SK-N-SH treated with all-trans-retinoic acid at 6 μM for 48 hours (cell line): Measurements from ENCODE around the gene KCNMA1.

ENCODE experiments used
- ATAC-seq: fragments of 200-7000 bp; cut with Tn5 transposase; 3 replicates; pipeline ENCODE4 v1.9.1; 2020; ENCODE audit warnings: mild to moderate bottlenecking, moderate library complexity
- ARNTL ChIP-seq: fragments of 450-650 bp; formaldehyde crosslinking; IDR thresholded peaks from 2 replicates; pipeline ENCODE4 v1.5.0; 2020; ENCODE audit warnings: low read depth, mild to moderate bottlenecking, moderate library complexity, borderline replicate concordance
- BACH2 ChIP-seq: fragments of 250-450 bp; sonication (Bioruptor Pico); IDR thresholded peaks from 2 replicates; pipeline ENCODE4 v1.9.0; 2021; ENCODE audit warnings: mild to moderate bottlenecking, borderline replicate concordance
- CREB5 ChIP-seq: fragments of 250-450 bp; sonication (Bioruptor Pico); IDR thresholded peaks from 2 replicates; pipeline ENCODE4 v1.5.1; 2020; ENCODE audit warnings: low read depth, mild to moderate bottlenecking, moderate library complexity
- CSDC2 ChIP-seq: fragments of 250-450 bp; sonication (Bioruptor Pico); IDR thresholded peaks from 2 replicates; pipeline ENCODE4 v1.5.0; 2020; ENCODE audit warnings: mild to moderate bottlenecking, moderate library complexity
- ESRRG ChIP-seq: fragments of 250-450 bp; sonication (Bioruptor Pico); IDR thresholded peaks from 2 replicates; pipeline ENCODE4 v1.6.1; 2021; ENCODE audit warnings: mild to moderate bottlenecking
- GLIS3 ChIP-seq: fragments of 250-450 bp; sonication (Bioruptor Pico); IDR thresholded peaks from 2 replicates; pipeline ENCODE4 v1.5.0; 2020; ENCODE audit warnings: mild to moderate bottlenecking, moderate library complexity
- OSR1 ChIP-seq: fragments of 250-450 bp; sonication (Bioruptor Pico); IDR thresholded peaks from 2 replicates; pipeline ENCODE4 v1.8.0; 2022; ENCODE audit warnings: moderate library complexity, mild to moderate bottlenecking, inconsistent platforms
- PPARA ChIP-seq: fragments of 250-450 bp; sonication (Bioruptor Pico); IDR thresholded peaks from 2 replicates; pipeline ENCODE4 v1.5.0; 2020; ENCODE audit warnings: mild to moderate bottlenecking, borderline replicate concordance
- SNAI2 ChIP-seq: fragments of 250-450 bp; sonication (Bioruptor Pico); IDR thresholded peaks from 2 replicates; pipeline ENCODE4 v1.5.0; 2020; ENCODE audit warnings: mild to moderate bottlenecking, moderate library complexity
- TCF4 ChIP-seq: fragments of 250-450 bp; sonication (Bioruptor Pico); IDR thresholded peaks from 2 replicates; pipeline ENCODE4 v1.8.0; 2021; ENCODE audit warnings: mild to moderate bottlenecking, moderate library complexity, borderline replicate concordance
- TOX ChIP-seq: fragments of 250-450 bp; sonication (Bioruptor Pico); IDR thresholded peaks from 2 replicates; pipeline ENCODE4 v1.8.0; 2021; ENCODE audit warnings: mild to moderate bottlenecking, moderate library complexity, borderline replicate concordance
- ZC3H10 ChIP-seq: fragments of 250-450 bp; sonication (Bioruptor Pico); IDR thresholded peaks from 2 replicates; pipeline ENCODE4 v1.5.1; 2021; ENCODE audit warnings: mild to moderate bottlenecking, moderate library complexity
- ZFP3 ChIP-seq: fragments of 250-450 bp; sonication (Bioruptor Pico); IDR thresholded peaks from 2 replicates; pipeline ENCODE4 v1.5.0; 2020; ENCODE audit warnings: mild to moderate bottlenecking, moderate library complexity
- ZFP30 ChIP-seq: fragments of 450-650 bp; formaldehyde crosslinking; IDR thresholded peaks from 2 replicates; pipeline ENCODE4 v1.5.0; 2022; ENCODE audit warnings: mild to moderate bottlenecking, moderate library complexity
- ZNF565 ChIP-seq: fragments of 450-650 bp; formaldehyde crosslinking; conservative IDR thresholded peaks from 2 replicates; pipeline ENCODE4 v1.5.0; 2020; ENCODE audit warnings: low read depth, mild to moderate bottlenecking, moderate library complexity
- ZNF70 ChIP-seq: fragments of 450-650 bp; formaldehyde crosslinking; IDR thresholded peaks from 2 replicates; pipeline ENCODE4 v1.5.0; 2020; ENCODE audit warnings: mild to moderate bottlenecking, moderate library complexity
- ZNF8 ChIP-seq: fragments of 450-650 bp; formaldehyde crosslinking; IDR thresholded peaks from 2 replicates; pipeline ENCODE4 v1.5.0; 2020; ENCODE audit warnings: mild to moderate bottlenecking, moderate library complexity
- TF ChIP-seq, protein P1 (sequence below): fragments of 250-450 bp; sonication (Bioruptor Pico); IDR thresholded peaks from 2 replicates; pipeline ENCODE4 v1.5.1; 2021; ENCODE audit warnings: mild to moderate bottlenecking, moderate library complexity
- TF ChIP-seq, protein P2 (sequence below): fragments of 250-450 bp; sonication (Bioruptor Pico); IDR thresholded peaks from 2 replicates; pipeline ENCODE4 v1.5.0; 2020; ENCODE audit warnings: mild to moderate bottlenecking, moderate library complexity
- TF ChIP-seq, protein P3 (sequence below): fragments of 250-450 bp; sonication (Bioruptor Pico); IDR thresholded peaks from 2 replicates; pipeline ENCODE4 v1.8.0; 2020; ENCODE audit warnings: mild to moderate bottlenecking, moderate library complexity, borderline replicate concordance
- TF ChIP-seq, protein P4 (sequence below): fragments of 250-450 bp; sonication (Bioruptor Pico); IDR thresholded peaks from 2 replicates; pipeline ENCODE4 v1.8.0; 2021; ENCODE audit warnings: low read depth, mild to moderate bottlenecking, moderate library complexity, borderline replicate concordance

Gene KCNMA1

DNA sequence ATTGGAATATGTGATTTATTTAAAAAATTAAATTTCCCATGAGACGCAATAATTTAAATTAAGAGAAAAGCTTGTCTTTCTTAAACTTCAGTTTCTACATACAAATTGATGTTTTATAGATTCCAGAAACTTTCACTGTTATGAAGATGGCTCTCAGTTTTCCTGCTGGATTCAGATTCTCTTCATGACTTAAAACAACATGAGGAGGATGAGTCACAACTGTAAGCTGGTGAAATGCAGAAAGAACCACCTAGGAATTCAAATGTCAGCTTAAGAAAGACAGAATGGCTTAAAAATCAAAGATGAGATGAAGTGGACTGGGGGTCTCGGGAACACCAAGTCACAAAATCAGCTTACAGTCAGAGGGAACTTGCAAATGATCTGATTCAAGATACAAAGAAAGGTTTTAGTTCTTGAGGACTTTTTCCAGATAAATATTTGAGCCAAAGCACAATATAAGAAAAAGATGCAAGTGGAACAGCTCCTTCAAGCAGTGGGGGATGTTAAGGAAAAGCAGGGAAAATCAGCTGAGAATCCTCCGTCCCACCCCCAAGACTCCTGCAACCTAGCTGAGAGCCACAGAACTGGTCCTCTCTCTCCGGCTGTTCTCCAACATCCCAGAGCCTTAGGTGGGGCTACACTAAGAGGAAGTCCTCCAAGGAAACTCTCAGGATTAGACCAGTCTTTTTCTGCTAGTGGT, 279.8 kb downstream of the KCNMA1 start:
- peak; percentile 76 for ATAC-seq
- TF ChIP-seq OSR1 (CRISPR knock-in tag) (no peak), TCF4 (CRISPR knock-in tag) (no peak), ESRRG (CRISPR knock-in tag) (no peak), CSDC2 (CRISPR knock-in tag) (no peak), SNAI2 (CRISPR knock-in tag) (no peak), ZNF8 (CRISPR knock-in tag) (no peak), CREB5 (CRISPR knock-in tag) (no peak), PPARA (CRISPR knock-in tag) (no peak), TOX (CRISPR knock-in tag) (no peak), BACH2 (CRISPR knock-in tag) (no peak), ARNTL (no peak), ZFP30 (no peak), ZFP3 (CRISPR knock-in tag) (no peak), ZNF70 (CRISPR knock-in tag) (no peak), GLIS3 (CRISPR knock-in tag) (no peak)
- TF ChIP-seq, protein P1, sequence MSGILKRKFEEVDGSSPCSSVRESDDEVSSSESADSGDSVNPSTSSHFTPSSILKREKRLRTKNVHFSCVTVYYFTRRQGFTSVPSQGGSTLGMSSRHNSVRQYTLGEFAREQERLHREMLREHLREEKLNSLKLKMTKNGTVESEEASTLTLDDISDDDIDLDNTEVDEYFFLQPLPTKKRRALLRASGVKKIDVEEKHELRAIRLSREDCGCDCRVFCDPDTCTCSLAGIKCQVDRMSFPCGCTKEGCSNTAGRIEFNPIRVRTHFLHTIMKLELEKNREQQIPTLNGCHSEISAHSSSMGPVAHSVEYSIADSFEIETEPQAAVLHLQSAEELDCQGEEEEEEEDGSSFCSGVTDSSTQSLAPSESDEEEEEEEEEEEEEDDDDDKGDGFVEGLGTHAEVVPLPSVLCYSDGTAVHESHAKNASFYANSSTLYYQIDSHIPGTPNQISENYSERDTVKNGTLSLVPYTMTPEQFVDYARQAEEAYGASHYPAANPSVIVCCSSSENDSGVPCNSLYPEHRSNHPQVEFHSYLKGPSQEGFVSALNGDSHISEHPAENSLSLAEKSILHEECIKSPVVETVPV (CRISPR knock-in tag), result no peak
- TF ChIP-seq, protein P2, sequence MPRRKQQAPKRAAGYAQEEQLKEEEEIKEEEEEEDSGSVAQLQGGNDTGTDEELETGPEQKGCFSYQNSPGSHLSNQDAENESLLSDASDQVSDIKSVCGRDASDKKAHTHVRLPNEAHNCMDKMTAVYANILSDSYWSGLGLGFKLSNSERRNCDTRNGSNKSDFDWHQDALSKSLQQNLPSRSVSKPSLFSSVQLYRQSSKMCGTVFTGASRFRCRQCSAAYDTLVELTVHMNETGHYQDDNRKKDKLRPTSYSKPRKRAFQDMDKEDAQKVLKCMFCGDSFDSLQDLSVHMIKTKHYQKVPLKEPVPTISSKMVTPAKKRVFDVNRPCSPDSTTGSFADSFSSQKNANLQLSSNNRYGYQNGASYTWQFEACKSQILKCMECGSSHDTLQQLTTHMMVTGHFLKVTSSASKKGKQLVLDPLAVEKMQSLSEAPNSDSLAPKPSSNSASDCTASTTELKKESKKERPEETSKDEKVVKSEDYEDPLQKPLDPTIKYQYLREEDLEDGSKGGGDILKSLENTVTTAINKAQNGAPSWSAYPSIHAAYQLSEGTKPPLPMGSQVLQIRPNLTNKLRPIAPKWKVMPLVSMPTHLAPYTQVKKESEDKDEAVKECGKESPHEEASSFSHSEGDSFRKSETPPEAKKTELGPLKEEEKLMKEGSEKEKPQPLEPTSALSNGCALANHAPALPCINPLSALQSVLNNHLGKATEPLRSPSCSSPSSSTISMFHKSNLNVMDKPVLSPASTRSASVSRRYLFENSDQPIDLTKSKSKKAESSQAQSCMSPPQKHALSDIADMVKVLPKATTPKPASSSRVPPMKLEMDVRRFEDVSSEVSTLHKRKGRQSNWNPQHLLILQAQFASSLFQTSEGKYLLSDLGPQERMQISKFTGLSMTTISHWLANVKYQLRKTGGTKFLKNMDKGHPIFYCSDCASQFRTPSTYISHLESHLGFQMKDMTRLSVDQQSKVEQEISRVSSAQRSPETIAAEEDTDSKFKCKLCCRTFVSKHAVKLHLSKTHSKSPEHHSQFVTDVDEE, result no peak

GRCh38 chr10:77357185-77357584, 280.4 kb downstream of the KCNMA1 start:
- peak; percentile 32 for ATAC-seq
- TF ChIP-seq TOX (CRISPR knock-in tag), result no peak
- no peak for TF ChIP-seq CSDC2 (CRISPR knock-in tag)
- TF ChIP-seq TCF4 (CRISPR knock-in tag), result no peak
- no peak for TF ChIP-seq ESRRG (CRISPR knock-in tag)
- TF ChIP-seq ZC3H10 (CRISPR knock-in tag), result no peak
- TF ChIP-seq SNAI2 (CRISPR knock-in tag), result no peak
- TF ChIP-seq, protein P3, sequence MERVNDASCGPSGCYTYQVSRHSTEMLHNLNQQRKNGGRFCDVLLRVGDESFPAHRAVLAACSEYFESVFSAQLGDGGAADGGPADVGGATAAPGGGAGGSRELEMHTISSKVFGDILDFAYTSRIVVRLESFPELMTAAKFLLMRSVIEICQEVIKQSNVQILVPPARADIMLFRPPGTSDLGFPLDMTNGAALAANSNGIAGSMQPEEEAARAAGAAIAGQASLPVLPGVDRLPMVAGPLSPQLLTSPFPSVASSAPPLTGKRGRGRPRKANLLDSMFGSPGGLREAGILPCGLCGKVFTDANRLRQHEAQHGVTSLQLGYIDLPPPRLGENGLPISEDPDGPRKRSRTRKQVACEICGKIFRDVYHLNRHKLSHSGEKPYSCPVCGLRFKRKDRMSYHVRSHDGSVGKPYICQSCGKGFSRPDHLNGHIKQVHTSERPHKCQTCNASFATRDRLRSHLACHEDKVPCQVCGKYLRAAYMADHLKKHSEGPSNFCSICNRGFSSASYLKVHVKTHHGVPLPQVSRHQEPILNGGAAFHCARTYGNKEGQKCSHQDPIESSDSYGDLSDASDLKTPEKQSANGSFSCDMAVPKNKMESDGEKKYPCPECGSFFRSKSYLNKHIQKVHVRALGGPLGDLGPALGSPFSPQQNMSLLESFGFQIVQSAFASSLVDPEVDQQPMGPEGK, result no peak
- TF ChIP-seq ZNF565 (CRISPR knock-in tag), result no peak
- TF ChIP-seq, protein P4, sequence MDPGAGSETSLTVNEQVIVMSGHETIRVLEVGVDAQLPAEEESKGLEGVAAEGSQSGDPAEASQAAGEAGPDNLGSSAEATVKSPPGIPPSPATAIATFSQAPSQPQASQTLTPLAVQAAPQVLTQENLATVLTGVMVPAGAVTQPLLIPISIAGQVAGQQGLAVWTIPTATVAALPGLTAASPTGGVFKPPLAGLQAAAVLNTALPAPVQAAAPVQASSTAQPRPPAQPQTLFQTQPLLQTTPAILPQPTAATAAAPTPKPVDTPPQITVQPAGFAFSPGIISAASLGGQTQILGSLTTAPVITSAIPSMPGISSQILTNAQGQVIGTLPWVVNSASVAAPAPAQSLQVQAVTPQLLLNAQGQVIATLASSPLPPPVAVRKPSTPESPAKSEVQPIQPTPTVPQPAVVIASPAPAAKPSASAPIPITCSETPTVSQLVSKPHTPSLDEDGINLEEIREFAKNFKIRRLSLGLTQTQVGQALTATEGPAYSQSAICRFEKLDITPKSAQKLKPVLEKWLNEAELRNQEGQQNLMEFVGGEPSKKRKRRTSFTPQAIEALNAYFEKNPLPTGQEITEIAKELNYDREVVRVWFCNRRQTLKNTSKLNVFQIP (CRISPR knock-in tag), result no peak
- TF ChIP-seq PPARA (CRISPR knock-in tag), result no peak
- TF ChIP-seq ZNF70 (CRISPR knock-in tag), result no peak
- TF ChIP-seq GLIS3 (CRISPR knock-in tag), result no peak
- TF ChIP-seq BACH2 (CRISPR knock-in tag), result no peak
- no peak for TF ChIP-seq ZFP30
- TF ChIP-seq ZNF8 (CRISPR knock-in tag), result no peak
